CD4-positive, alpha-beta T cell treated with Interferon gamma for 1 hour (primary cell): ENCODE measurements around the gene ABHD4.
"Not testable (repeated sequence)": the region's sequence is repeated elsewhere in the genome, so short reads cannot be mapped to it uniquely, and the experiment has no call there.

Experiments
- DNase-seq: peaks from one replicate; pipeline ENCODE4 v3.0.0-alpha.2; 2020

The ABHD4 gene

GRCh38 chr14:22561661-22562579 is 36.2 kb upstream of the ABHD4 start:
- peak; percentile 71 for DNase-seq

- DNase-seq, result no peak
Measured at GRCh38 chr14:22563987-22564386, 34.1 kb upstream of the ABHD4 start.

- no peak for DNase-seq
Measured at GRCh38 chr14:22564463-22564862, 33.6 kb upstream of the ABHD4 start.

- DNase-seq, result no peak
Measured at GRCh38 chr14:22565391-22565945, 32.6 kb upstream of the ABHD4 start.

GRCh38 chr14:22566266-22566665 is 31.8 kb upstream of the ABHD4 start:
- DNase-seq, result not testable (repeated sequence)

GRCh38 chr14:22566845-22567244 is 31.3 kb upstream of the ABHD4 start:
- DNase-seq, result no peak

- DNase-seq, result no peak
Measured at GRCh38 chr14:22567437-22567836, 30.7 kb upstream of the ABHD4 start.

GRCh38 chr14:22569106-22569736 is 28.9 kb upstream of the ABHD4 start:
- DNase-seq, result no peak

- no peak for DNase-seq
Measured at GRCh38 chr14:22569737-22570131, 28.4 kb upstream of the ABHD4 start.

GRCh38 chr14:22570132-22570949 is 27.8 kb upstream of the ABHD4 start:
- DNase-seq, result peak; percentile 92

GRCh38 chr14:22572562-22573058 is 25.5 kb upstream of the ABHD4 start:
- no peak for DNase-seq

GRCh38 chr14:22573804-22574203 is 24.3 kb upstream of the ABHD4 start:
- DNase-seq, result no peak

- DNase-seq, result no peak
Measured at GRCh38 chr14:22577334-22577908, 20.7 kb upstream of the ABHD4 start.

GRCh38 chr14:22579236-22579635 is 18.9 kb upstream of the ABHD4 start:
- DNase-seq, result no peak

- no peak for DNase-seq
Measured at GRCh38 chr14:22579881-22580280, 18.2 kb upstream of the ABHD4 start.

GRCh38 chr14:22580625-22581024 is 17.5 kb upstream of the ABHD4 start:
- DNase-seq, result no peak

GRCh38 chr14:22583994-22584393 is 14.1 kb upstream of the ABHD4 start:
- DNase-seq, result no peak

- DNase-seq, result no peak
Measured at GRCh38 chr14:22587247-22587646, 10.9 kb upstream of the ABHD4 start.

- DNase-seq, result not testable (repeated sequence)
Measured at GRCh38 chr14:22587677-22588422, 10.2 kb upstream of the ABHD4 start.

- DNase-seq, result no peak
Measured at GRCh38 chr14:22588526-22589095, 9.5 kb upstream of the ABHD4 start.

- DNase-seq, result peak; percentile 99
Measured at GRCh38 chr14:22589096-22589839, 8.8 kb upstream of the ABHD4 start, which contains the start of gene DAD1. DAD1 (minus strand) TSS chr14:22589224; CDS start chr14:22589157, 67 bp downstream.
